HCT116 (cell line): Measurements from ENCODE around the gene RAB8B. TPM values are rescaled to one million over a fixed set of nuclear protein-coding genes. Genes with fewer than 3 reads are reported as not detected.
A peak's percentile ranks its signal among the peaks of the same experiment; 100 is the strongest.

Source experiments
- ATAC-seq: fragments of 200-7000 bp; cut with Tn5 transposase; 2 replicates; pipeline ENCODE4 v1.9.1; 2020; ENCODE audit warnings: mild to moderate bottlenecking, moderate library complexity
- BruUV-seq: library from RNA; stranded (reverse); fragments of 400-500 nt; replicated peaks from 2 replicates; lab custom pipeline; 2021; lab: Mats Ljungman, UMichigan
- CTCF ChIA-PET: fragments of 300-600 bp; sonication (Branson Sonifier 250); formaldehyde crosslinking; loops from one replicate; lab custom pipeline; 2021; ENCODE audit warnings: antibody characterized with exemption; lab: Charles Lee
- POLR2A ChIA-PET: fragments of 300-600, 350-600 bp; sonication (Branson Sonifier 250); formaldehyde crosslinking; loops from one replicate; lab custom pipeline; 2021; ENCODE audit warnings: antibody characterized with exemption; lab: Charles Lee
- RAD21 ChIA-PET, 2 experiments: fragments of 300-600 bp; sonication (Branson Sonifier 250); formaldehyde crosslinking; loops; one replicate each; lab custom pipeline; 2023; ENCODE audit warnings: low total read pairs in 2 of 2; ENCODE audit not compliant: uncharacterized antibody in 2 of 2, unreplicated experiment in 2 of 2, low non-redundant PET in 1 of 2; lab: Charles Lee
- DNase-seq: peaks from one replicate; pipeline ENCODE4 v3.0.0-alpha.2; 2010; ENCODE audit warnings: low read depth, low spot score
- H2AFZ ChIP-seq: fragments of 200-600 bp; shearing (Covaris generic), sonication (generic); 2 replicates; pipeline ENCODE4 v1.6.1; 2017; ENCODE audit warnings: low read depth, mixed run types, mixed read lengths, antibody characterized with exemption, low read length; ENCODE audit not compliant: poor library complexity, severe bottlenecking
- H3K27ac ChIP-seq: 2 replicates; pipeline ENCODE4 v1.5.1; 2012; ENCODE audit warnings: low read depth, low read length
- H3K27me3 ChIP-seq: fragments of 200-600 bp; sonication (generic); 2 replicates; pipeline ENCODE4 v1.6.1; 2016; ENCODE audit warnings: mixed run types, low read length, mixed read lengths; ENCODE audit not compliant: insufficient read depth
- H3K36me3 ChIP-seq, 2 experiments: fragments of 200-500 bp in 1 of 2; fragments of 200-600 bp in 1 of 2; sonication (Bioruptor generic) in 1 of 2; sonication (generic) in 1 of 2; 2 replicates each; pipeline versions ENCODE4 v1.5.1 to v1.6.1; 2014 to 2016; ENCODE audit warnings: low read length in 2 of 2, inconsistent platforms in 1 of 2, mixed read lengths in 1 of 2, mixed run types in 1 of 2; ENCODE audit not compliant: insufficient read depth in 2 of 2, control insufficient read depth in 1 of 2
- H3K4me1 ChIP-seq, 2 experiments: fragments of 200-600 bp in 1 of 2; sonication (generic) in 1 of 2; 2 replicates each; pipeline versions ENCODE4 v1.5.1 to v1.6.1; 2012 to 2017; ENCODE audit warnings: low read length in 2 of 2, inconsistent platforms in 1 of 2, mild to moderate bottlenecking in 1 of 2, mixed read lengths in 1 of 2, mixed run types in 1 of 2, moderate library complexity in 1 of 2; ENCODE audit not compliant: insufficient read depth in 2 of 2, control insufficient read depth in 1 of 2
- H3K4me2 ChIP-seq: fragments of 200-600 bp; sonication (generic); 2 replicates; pipeline ENCODE4 v1.6.1; 2017; ENCODE audit warnings: mixed run types, low read length, mixed read lengths
- H3K4me3 ChIP-seq, 2 experiments: fragments of 200-600 bp in 1 of 2; sonication (generic) in 1 of 2; replicated peaks in 1 of 2; 2 replicates each; pipeline ENCODE4 v1.5.1; 2011 to 2016; ENCODE audit warnings: low read length in 2 of 2, control low read depth in 1 of 2, low read depth in 1 of 2, mild to moderate bottlenecking in 1 of 2, mixed read lengths in 1 of 2, mixed run types in 1 of 2
- H3K79me2 ChIP-seq: fragments of 200-600 bp; sonication (generic); 2 replicates; pipeline ENCODE4 v1.6.1; 2017; ENCODE audit warnings: mild to moderate bottlenecking, mixed run types, low read length, moderate library complexity, mixed read lengths; ENCODE audit not compliant: insufficient read depth
- H3K9ac ChIP-seq: fragments of 200-600 bp; sonication (generic); 2 replicates; pipeline ENCODE4 v1.6.1; 2016; ENCODE audit warnings: low read length, mixed read lengths
- H3K9me2 ChIP-seq: fragments of 200-600 bp; sonication (generic), shearing (Covaris generic); 2 replicates; pipeline ENCODE4 v1.6.1; 2017; ENCODE audit warnings: mixed run types, mild to moderate bottlenecking, moderate library complexity; ENCODE audit not compliant: insufficient read depth
- H3K9me3 ChIP-seq, 2 experiments: fragments of 200-500 bp in 1 of 2; fragments of 200-600 bp in 1 of 2; sonication (Bioruptor generic) in 1 of 2; sonication (generic) in 1 of 2; 2 replicates each; pipeline ENCODE4 v1.6.1; 2014 to 2017; ENCODE audit warnings: low read length in 2 of 2, mixed read lengths in 2 of 2, inconsistent platforms in 1 of 2, low read depth in 1 of 2, mild to moderate bottlenecking in 1 of 2, mixed run types in 1 of 2, moderate library complexity in 1 of 2; ENCODE audit not compliant: control insufficient read depth in 1 of 2, insufficient read depth in 1 of 2
- H4K20me1 ChIP-seq: fragments of 200-600 bp; sonication (generic), shearing (Covaris generic); 2 replicates; pipeline ENCODE4 v1.6.1; 2017; ENCODE audit warnings: mixed run types, mild to moderate bottlenecking, moderate library complexity; ENCODE audit not compliant: insufficient read depth
- ZFX ChIP-seq: fragments of 450-650 bp; IDR thresholded peaks from 2 replicates; pipeline ENCODE4 v1.6.1; 2017
- intact Hi-C: fragments of 100-400 bp; cut with micrococcal nuclease; formaldehyde crosslinking; loops from 2 replicates; pipeline ENCODE4 v1.10.0; 2022
- total RNA-seq: library from RNA; stranded (reverse); gene quantifications from one replicate; pipeline ENCODE4 v1.2.1, GENCODE V29; 2021; ENCODE audit not compliant: unreplicated experiment
- TF ChIP-seq, protein P1 (sequence below): IDR thresholded peaks from 2 replicates; pipeline ENCODE4 v1.6.1; 2012; ENCODE audit warnings: low read depth
- TF ChIP-seq, protein P2 (sequence below), 3 experiments: fragments of 200-600 bp in 1 of 3; sonication (generic) in 1 of 3; IDR thresholded peaks in 2 of 3; conservative IDR thresholded peaks in 1 of 3; 2 replicates each; pipeline ENCODE4 v1.5.1; 2012 to 2017; ENCODE audit warnings: low read depth in 2 of 3, low read length in 2 of 3, antibody characterized with exemption in 1 of 3, borderline replicate concordance in 1 of 3, control low read depth in 1 of 3, mild to moderate bottlenecking in 1 of 3, mixed read lengths in 1 of 3, mixed run types in 1 of 3, moderate library complexity in 1 of 3; ENCODE audit not compliant: insufficient read depth in 1 of 3

The RAB8B gene
- total RNA-seq, 1 experiment from 2014 or later = 19.4 TPM

DNA sequence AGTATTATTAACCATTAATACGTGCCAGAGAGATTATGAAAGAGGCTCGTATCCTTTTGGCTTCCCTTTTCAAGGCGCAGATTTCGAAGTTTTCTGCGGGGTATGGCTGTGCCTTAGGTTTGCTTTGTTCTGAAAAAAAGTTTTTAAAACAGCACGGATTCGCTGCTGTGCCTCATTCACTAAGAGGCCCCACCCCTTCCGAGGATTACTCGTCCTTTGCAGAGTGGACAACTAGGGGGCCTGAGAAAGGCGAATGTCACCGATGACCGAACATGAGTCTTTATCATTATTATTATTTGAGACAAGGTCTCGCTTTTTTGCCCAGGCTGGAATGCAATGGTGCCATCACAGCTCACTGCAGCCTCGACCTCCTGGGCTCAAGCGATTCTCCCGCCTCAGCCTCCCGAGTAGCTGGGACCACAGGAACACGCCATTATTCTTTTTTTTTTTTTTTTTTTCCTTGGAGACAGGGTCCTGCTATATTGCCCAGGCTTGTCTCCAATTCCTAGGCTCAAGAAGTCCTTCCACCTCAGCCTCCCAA, 31.4 kb upstream of the RAB8B start:
- RAD21 ChIA-PET = interaction anchor here in 1 of 2 experiments (1.0 kb wide), 1 partner anchor 245 kb away, joined by 3 read pairs; no protein-coding TSS in a partner anchor
- Histone ChIP-seq H3K4me1 (peaks cover 9 to 13% of the 10 kb centered on the region in 2 experiments; a peak in 3 of 4 replicates), H2AFZ (peak overlapping the region; percentile 46), H3K9me3 (no peaks in the 10 kb centered on the region), H3K27ac (peak overlapping the region; percentile 92), H3K36me3 (peaks cover 7 to 13% of the 10 kb centered on the region in 2 experiments; a peak in 2 of 4 replicates), H3K9me2 (no peaks in the 10 kb centered on the region), H3K9ac (peak overlapping the region; percentile 69), H3K4me3 (peak overlapping the region; percentile 82 to 89), H4K20me1 (no peaks in the 10 kb centered on the region), H3K27me3 (no peaks in the 10 kb centered on the region), H3K4me2 (peak overlapping the region; percentile 84), H3K79me2 (peaks cover 18% of the 10 kb centered on the region)
- ATAC-seq = peak; percentile 64
- TF ChIP-seq, protein P1, sequence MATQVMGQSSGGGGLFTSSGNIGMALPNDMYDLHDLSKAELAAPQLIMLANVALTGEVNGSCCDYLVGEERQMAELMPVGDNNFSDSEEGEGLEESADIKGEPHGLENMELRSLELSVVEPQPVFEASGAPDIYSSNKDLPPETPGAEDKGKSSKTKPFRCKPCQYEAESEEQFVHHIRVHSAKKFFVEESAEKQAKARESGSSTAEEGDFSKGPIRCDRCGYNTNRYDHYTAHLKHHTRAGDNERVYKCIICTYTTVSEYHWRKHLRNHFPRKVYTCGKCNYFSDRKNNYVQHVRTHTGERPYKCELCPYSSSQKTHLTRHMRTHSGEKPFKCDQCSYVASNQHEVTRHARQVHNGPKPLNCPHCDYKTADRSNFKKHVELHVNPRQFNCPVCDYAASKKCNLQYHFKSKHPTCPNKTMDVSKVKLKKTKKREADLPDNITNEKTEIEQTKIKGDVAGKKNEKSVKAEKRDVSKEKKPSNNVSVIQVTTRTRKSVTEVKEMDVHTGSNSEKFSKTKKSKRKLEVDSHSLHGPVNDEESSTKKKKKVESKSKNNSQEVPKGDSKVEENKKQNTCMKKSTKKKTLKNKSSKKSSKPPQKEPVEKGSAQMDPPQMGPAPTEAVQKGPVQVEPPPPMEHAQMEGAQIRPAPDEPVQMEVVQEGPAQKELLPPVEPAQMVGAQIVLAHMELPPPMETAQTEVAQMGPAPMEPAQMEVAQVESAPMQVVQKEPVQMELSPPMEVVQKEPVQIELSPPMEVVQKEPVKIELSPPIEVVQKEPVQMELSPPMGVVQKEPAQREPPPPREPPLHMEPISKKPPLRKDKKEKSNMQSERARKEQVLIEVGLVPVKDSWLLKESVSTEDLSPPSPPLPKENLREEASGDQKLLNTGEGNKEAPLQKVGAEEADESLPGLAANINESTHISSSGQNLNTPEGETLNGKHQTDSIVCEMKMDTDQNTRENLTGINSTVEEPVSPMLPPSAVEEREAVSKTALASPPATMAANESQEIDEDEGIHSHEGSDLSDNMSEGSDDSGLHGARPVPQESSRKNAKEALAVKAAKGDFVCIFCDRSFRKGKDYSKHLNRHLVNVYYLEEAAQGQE = no peak
- TF ChIP-seq ZFX = peak; percentile 24; the same call in 1 of the 2 replicates
- TF ChIP-seq, protein P2, sequence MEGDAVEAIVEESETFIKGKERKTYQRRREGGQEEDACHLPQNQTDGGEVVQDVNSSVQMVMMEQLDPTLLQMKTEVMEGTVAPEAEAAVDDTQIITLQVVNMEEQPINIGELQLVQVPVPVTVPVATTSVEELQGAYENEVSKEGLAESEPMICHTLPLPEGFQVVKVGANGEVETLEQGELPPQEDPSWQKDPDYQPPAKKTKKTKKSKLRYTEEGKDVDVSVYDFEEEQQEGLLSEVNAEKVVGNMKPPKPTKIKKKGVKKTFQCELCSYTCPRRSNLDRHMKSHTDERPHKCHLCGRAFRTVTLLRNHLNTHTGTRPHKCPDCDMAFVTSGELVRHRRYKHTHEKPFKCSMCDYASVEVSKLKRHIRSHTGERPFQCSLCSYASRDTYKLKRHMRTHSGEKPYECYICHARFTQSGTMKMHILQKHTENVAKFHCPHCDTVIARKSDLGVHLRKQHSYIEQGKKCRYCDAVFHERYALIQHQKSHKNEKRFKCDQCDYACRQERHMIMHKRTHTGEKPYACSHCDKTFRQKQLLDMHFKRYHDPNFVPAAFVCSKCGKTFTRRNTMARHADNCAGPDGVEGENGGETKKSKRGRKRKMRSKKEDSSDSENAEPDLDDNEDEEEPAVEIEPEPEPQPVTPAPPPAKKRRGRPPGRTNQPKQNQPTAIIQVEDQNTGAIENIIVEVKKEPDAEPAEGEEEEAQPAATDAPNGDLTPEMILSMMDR (IDR thresholded peaks at IDR 0.05 in 2 of 3, conservative IDR thresholded peaks at IDR 0.05 in 1 of 3; ENCODE audit: borderline replicate concordance in 1 of 3, insufficient read depth in 1 of 3, low read depth in 2 of 3, low read length in 2 of 3) = 0 out of 6 replicates have a peak, but pooled peaks of 2 of the 3 experiments have one; percentile 8 to 12
- TSS peak; percentile 79 for BruUV-seq
- intact Hi-C loops = loop anchor here (10.0 kb wide), 1 partner anchor 117 kb away; the partner anchor contains the start of gene APH1B
- DNase-seq = peak; percentile 32
- CTCF ChIA-PET = interaction anchor here (0.7 kb wide), 1 partner anchor 47 kb away, joined by 3 read pairs; no protein-coding TSS in a partner anchor
- POLR2A ChIA-PET = interaction anchor here (1.0 to 1.4 kb wide), 4 partner anchors 10 to 442 kb away, joined by 3 to 4 read pairs (median 4); partner anchors contain the start of gene RAB8B
